Epithelial cell of prostate (primary cell): ENCODE measurements around the gene UAP1.

Experiments used
- DNase-seq: peaks from one replicate; pipeline ENCODE4 v3.0.0-alpha.2; 2011; ENCODE audit warnings: low read depth, low spot score
- H3K27ac ChIP-seq: fragments of 450-650 bp; 2 replicates; pipeline ENCODE4 v1.5.1; 2017; ENCODE audit warnings: mild to moderate bottlenecking

UAP1 gene

DNA sequence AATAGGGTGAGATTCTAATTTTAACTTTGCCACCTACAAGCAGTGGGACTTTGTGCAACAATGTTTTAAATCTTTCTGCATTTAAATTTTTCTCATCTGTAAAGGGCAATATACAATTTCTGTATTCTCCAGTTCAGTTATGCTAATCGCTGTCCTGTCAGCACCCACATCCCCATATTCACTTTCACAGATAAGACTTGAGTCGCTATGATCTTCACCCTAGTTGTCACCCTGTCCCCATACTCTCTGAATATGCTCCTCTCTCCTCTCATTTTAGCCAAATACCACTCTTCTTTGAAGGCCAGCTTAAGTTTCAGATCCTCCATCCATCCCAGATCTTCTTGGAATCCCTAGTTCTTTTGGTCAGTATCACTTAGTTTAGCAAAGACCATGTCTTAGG is 79.6 kb downstream of the UAP1 start:
- H3K27ac ChIP-seq, result no peak overlapping the region
- no peak for DNase-seq

DNA sequence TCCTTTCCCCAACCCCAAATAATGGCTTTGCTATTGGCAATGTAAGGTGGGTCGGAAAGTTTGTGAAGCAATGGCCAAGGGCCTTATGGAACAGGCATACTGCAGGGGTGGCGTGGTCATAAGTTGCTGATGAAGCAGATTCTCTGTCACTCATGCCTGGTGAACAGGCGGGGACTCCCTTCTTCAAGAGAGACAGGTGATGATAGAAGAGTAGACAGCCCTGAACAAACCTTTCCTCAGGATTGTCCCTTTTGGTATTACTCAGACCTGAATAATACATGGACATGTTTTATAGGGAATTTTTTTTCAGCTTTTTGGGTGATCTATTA is 83.4 kb downstream of the UAP1 start:
- DNase-seq, result no peak
- H3K27ac ChIP-seq, result no peak overlapping the region

DNA sequence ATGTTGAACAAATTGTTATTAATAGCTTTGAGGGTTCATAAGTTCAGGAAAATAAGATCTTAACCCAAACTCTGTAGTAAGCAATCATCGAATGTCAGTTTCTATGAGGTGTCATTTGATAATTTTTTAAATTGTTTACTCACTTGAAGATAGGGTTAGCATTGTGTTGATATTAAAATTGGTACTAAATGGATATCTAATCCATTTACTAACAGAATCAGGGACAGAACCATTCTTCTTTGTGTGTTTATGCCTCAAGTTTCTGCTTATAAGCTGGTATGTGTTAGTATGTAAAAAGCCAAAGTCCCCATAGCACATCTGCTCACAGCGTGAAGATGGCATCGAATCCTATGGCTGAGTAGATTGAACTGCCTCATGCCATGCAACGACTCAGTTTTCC is 84.1 kb downstream of the UAP1 start:
- DNase-seq, result no peak

DNA sequence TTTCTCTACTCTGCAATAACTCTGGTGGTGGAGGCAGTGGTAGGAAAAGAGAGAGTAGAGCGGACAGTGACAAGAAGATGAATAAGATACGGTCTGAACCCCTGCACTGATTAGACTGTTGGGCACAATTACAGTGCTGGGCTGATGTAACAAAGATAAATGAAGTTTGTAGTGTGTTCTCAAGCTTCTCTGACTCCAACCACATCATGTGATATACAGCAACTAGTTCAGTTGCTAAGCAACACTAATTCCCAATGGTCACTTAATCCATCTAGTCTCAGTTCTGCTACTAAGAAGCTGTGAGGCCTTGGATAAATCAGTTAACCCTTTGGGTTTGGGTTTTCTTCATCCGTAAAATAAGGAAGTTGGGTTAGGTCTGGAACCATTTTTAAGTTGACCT is 88.1 kb downstream of the UAP1 start:
- H3K27ac ChIP-seq, result no peak overlapping the region
- no peak for DNase-seq

More for the DNA sequence above, 84.1 kb downstream of the UAP1 start:
- no peak overlapping the region for H3K27ac ChIP-seq
